ENCODE measurements around the gene RB1.
"Not testable (repeated sequence)": the region's sequence is repeated elsewhere in the genome, so short reads cannot be mapped to it uniquely, and the experiment has no call there.

Gene RB1

GRCh38 chr13:48410199-48410598 lies 106.6 kb downstream of the RB1 start:
- no peak for DNase-seq (ENCODE audit: low spot score)

GRCh38 chr13:48411147-48411794 lies 107.7 kb downstream of the RB1 start:
- no peak for DNase-seq (ENCODE audit: low spot score)

- no peak for DNase-seq (ENCODE audit: low spot score)
These were observed 108.4 kb downstream of the RB1 start for GRCh38 chr13:48411841-48412531.

- peak; percentile 75 for DNase-seq (ENCODE audit: low spot score)
These were observed 109.4 kb downstream of the RB1 start, which contains the start of gene LPAR6 for GRCh38 chr13:48412881-48413351. LPAR6 (minus strand) TSS chr13:48413113; CDS start chr13:48412423, 690 bp downstream.

- no peak for DNase-seq (ENCODE audit: low spot score)
These were observed 111.0 kb downstream of the RB1 start for GRCh38 chr13:48414501-48414900.

- no peak for DNase-seq (ENCODE audit: low spot score)
These were observed 112.0 kb downstream of the RB1 start for GRCh38 chr13:48415516-48415915.

- not testable (repeated sequence) for DNase-seq (ENCODE audit: low spot score)
These were observed 118.5 kb downstream of the RB1 start for GRCh38 chr13:48422003-48422402.

- no peak for DNase-seq (ENCODE audit: low spot score)
These were observed 120.7 kb downstream of the RB1 start for GRCh38 chr13:48424212-48424611.

GRCh38 chr13:48426052-48426451 lies 122.5 kb downstream of the RB1 start:
- DNase-seq (ENCODE audit: low spot score), result no peak

GRCh38 chr13:48426755-48427298 lies 123.3 kb downstream of the RB1 start:
- DNase-seq (ENCODE audit: low spot score), result not testable (repeated sequence)

- no peak for DNase-seq (ENCODE audit: low spot score)
These were observed 125.5 kb downstream of the RB1 start for GRCh38 chr13:48429036-48429435.

GRCh38 chr13:48429886-48430285 lies 126.3 kb downstream of the RB1 start:
- DNase-seq (ENCODE audit: low spot score), result no peak

- DNase-seq (ENCODE audit: low spot score), result no peak
These were observed 127.9 kb downstream of the RB1 start for GRCh38 chr13:48431431-48431830.

GRCh38 chr13:48431987-48432615 lies 128.6 kb downstream of the RB1 start:
- no peak for DNase-seq (ENCODE audit: low spot score)

GRCh38 chr13:48434200-48434599 lies 130.6 kb downstream of the RB1 start:
- no peak for DNase-seq (ENCODE audit: low spot score)

- no peak for DNase-seq (ENCODE audit: low spot score)
These were observed 133.2 kb downstream of the RB1 start for GRCh38 chr13:48436661-48437288.

- no peak for DNase-seq (ENCODE audit: low spot score)
These were observed 133.8 kb downstream of the RB1 start for GRCh38 chr13:48437371-48437770.

GRCh38 chr13:48443442-48444208 lies 140.1 kb downstream of the RB1 start:
- DNase-seq (ENCODE audit: low spot score), result no peak

GRCh38 chr13:48446464-48446863 lies 142.9 kb downstream of the RB1 start:
- DNase-seq (ENCODE audit: low spot score), result peak; percentile 51

GRCh38 chr13:48448285-48448958 lies 144.9 kb downstream of the RB1 start:
- DNase-seq (ENCODE audit: low spot score), result no peak
